Measurements from ENCODE around the gene COPE. TPM values are rescaled to one million over a fixed set of nuclear protein-coding genes. Genes with fewer than 3 reads are reported as not detected.

COPE gene
- total and polyA plus RNA-seq, 2 donors (not counting 1 experiment from before 2014, with no cell fraction given), result 154 to 279 TPM

- CTCF ChIA-PET, result interaction anchor here (1.2 to 2.6 kb wide), 3 partner anchors 9 to 336 kb away, joined by 5 to 9 read pairs (median 6); no protein-coding TSS in a partner anchor
- no peak for ATAC-seq (ENCODE audit: low read depth)
- DNase-seq, result no peak
- WGBS (ENCODE audit: insufficient coverage), result 98% methylated on average over 27 of the region's 27 CpGs
- POLR2A ChIA-PET, result interaction anchor here (0.6 kb wide), 1 partner anchor 29 kb away, joined by 10 read pairs; no protein-coding TSS in a partner anchor
- Histone ChIP-seq H3K36me3 (replicated peaks in 1 of 2; ENCODE audit: control extremely low read depth in 1 of 2, control insufficient read depth in 1 of 2, extremely low read depth in 1 of 2, insufficient read depth in 2 of 2, low read length in 1 of 2) (peaks cover 0 to 91% of the 10 kb centered on the region in 2 experiments), H3K4me3 (ENCODE audit: control extremely low read depth in 1 of 5, extremely low read depth in 1 of 5, insufficient read depth in 1 of 5, low read depth in 2 of 5, low read length in 4 of 5) (no peak overlapping the region), H3K27ac (ENCODE audit: low read length in 2 of 2) (no peak overlapping the region), H3K9ac (ENCODE audit: low read length) (no peak overlapping the region), H3K27me3 (replicated peaks in 1 of 4; ENCODE audit: control extremely low read depth in 1 of 4, control insufficient read depth in 3 of 4, insufficient read depth in 4 of 4, low read length in 3 of 4) (no peaks in the 10 kb centered on the region), H3K79me2 (ENCODE audit: control insufficient read depth, insufficient read depth, low read length) (peaks cover 19% of the 10 kb centered on the region), H2AFZ (ENCODE audit: insufficient read depth, low read depth, low read length, poor library complexity, severe bottlenecking) (no peak overlapping the region), H3K9me3 (ENCODE audit: control extremely low read depth in 1 of 3, control insufficient read depth in 2 of 3, insufficient read depth in 1 of 3, low read length in 2 of 3) (no peaks in the 10 kb centered on the region), H3K4me1 (ENCODE audit: control insufficient read depth in 2 of 2, insufficient read depth in 2 of 2, low read length in 2 of 2) (peaks cover 0 to 7% of the 10 kb centered on the region in 2 donors), H3K4me2 (replicated peaks; ENCODE audit: low read depth, low read length, poor library complexity, severe bottlenecking) (no peak overlapping the region), H4K20me1 (ENCODE audit: control insufficient read depth, insufficient read depth, low read length, poor library complexity, severe bottlenecking) (peaks cover 76% of the 10 kb centered on the region)
- intact Hi-C loops (cut with micrococcal nuclease), result no loop called here
- no peak overlapping the region for H3K27ac Mint-ChIP-seq
- TF ChIP-seq CTCF (IDR thresholded peaks at IDR 0.05), result no peak
- TF ChIP-seq EZH2 (IDR thresholded peaks at IDR 0.05; ENCODE audit: borderline replicate concordance, insufficient read depth, low read depth, low read length, poor library complexity, severe bottlenecking), result no peak
- H3K27me3 Mint-ChIP-seq, result no peaks in the 10 kb centered on the region
- H3K4me3 Mint-ChIP-seq, result no peak overlapping the region
- H3K4me1 Mint-ChIP-seq, result peaks cover under 1% of the 10 kb centered on the region
- no peaks in the 10 kb centered on the region for H3K9me3 Mint-ChIP-seq (ENCODE audit: insufficient read depth)
Observed at GRCh38 chr19:18855647-18856384, 63.4 kb downstream of the COPE start.

- H3K36me3 ChIP-seq (replicated peaks in 1 of 2; ENCODE audit: control extremely low read depth in 1 of 2, control insufficient read depth in 1 of 2, extremely low read depth in 1 of 2, insufficient read depth in 2 of 2, low read length in 1 of 2), result peaks cover 0 to 91% of the 10 kb centered on the region in 2 experiments
- ChIA-PET CTCF (interaction anchor here (1.1 to 2.6 kb wide), 3 partner anchors 8 to 12 kb away, joined by 4 to 9 read pairs (median 6); no protein-coding TSS in a partner anchor), POLR2A (no interaction called here)
- Mint-ChIP-seq H3K27ac (no peak overlapping the region), H3K4me1 (peaks cover 4% of the 10 kb centered on the region), H3K4me3 (no peak overlapping the region), H3K27me3 (no peaks in the 10 kb centered on the region), H3K9me3 (ENCODE audit: insufficient read depth) (no peaks in the 10 kb centered on the region)
- no peak overlapping the region for H2AFZ ChIP-seq (ENCODE audit: insufficient read depth, low read depth, low read length, poor library complexity, severe bottlenecking)
- no peak overlapping the region for H3K4me2 ChIP-seq (replicated peaks; ENCODE audit: low read depth, low read length, poor library complexity, severe bottlenecking)
- peaks cover 77% of the 10 kb centered on the region for H4K20me1 ChIP-seq (ENCODE audit: control insufficient read depth, insufficient read depth, low read length, poor library complexity, severe bottlenecking)
- DNase-seq (no peak), ATAC-seq (ENCODE audit: low read depth) (no peak)
- no peaks in the 10 kb centered on the region for H3K9me3 ChIP-seq (ENCODE audit: control extremely low read depth in 1 of 3, control insufficient read depth in 2 of 3, insufficient read depth in 1 of 3, low read length in 2 of 3)
- 96% methylated on average over 33 of the region's 33 CpGs for WGBS (ENCODE audit: insufficient coverage)
- TF ChIP-seq CTCF (IDR thresholded peaks at IDR 0.05) (no peak), EZH2 (IDR thresholded peaks at IDR 0.05; ENCODE audit: borderline replicate concordance, insufficient read depth, low read depth, low read length, poor library complexity, severe bottlenecking) (no peak)
- no peak overlapping the region for H3K4me3 ChIP-seq (ENCODE audit: control extremely low read depth in 1 of 5, extremely low read depth in 1 of 5, insufficient read depth in 1 of 5, low read depth in 2 of 5, low read length in 4 of 5)
- intact Hi-C loops (cut with micrococcal nuclease), result no loop called here
- no peak overlapping the region for H3K9ac ChIP-seq (ENCODE audit: low read length)
- H3K27me3 ChIP-seq (replicated peaks in 1 of 4; ENCODE audit: control extremely low read depth in 1 of 4, control insufficient read depth in 3 of 4, insufficient read depth in 4 of 4, low read length in 3 of 4), result no peaks in the 10 kb centered on the region
- no peak overlapping the region for H3K27ac ChIP-seq (ENCODE audit: low read length in 2 of 2)
- peaks cover 27% of the 10 kb centered on the region for H3K79me2 ChIP-seq (ENCODE audit: control insufficient read depth, insufficient read depth, low read length)
- H3K4me1 ChIP-seq (ENCODE audit: control insufficient read depth in 2 of 2, insufficient read depth in 2 of 2, low read length in 2 of 2), result peaks cover 0 to 7% of the 10 kb centered on the region in 2 donors
Observed at GRCh38 chr19:18854982-18855381, 64.2 kb downstream of the COPE start.

Measured in B cell (primary cell).